Endothelial cell of umbilical vein (primary cell): ENCODE data around the gene SPRY4. TPM values are rescaled to one million over a fixed set of nuclear protein-coding genes. Genes with fewer than 3 reads are reported as not detected.

Experiments
- BruUV-seq: library from RNA; stranded (reverse); fragments of 400-500 nt; replicated peaks from 2 replicates; lab custom pipeline; 2021; lab: Mats Ljungman, UMichigan
- CTCF ChIA-PET: fragments of 300-600, 350-600 bp; sonication (Branson Sonifier 250); formaldehyde crosslinking; loops from one replicate; lab custom pipeline; 2021; ENCODE audit warnings: antibody characterized with exemption, inconsistent platforms; lab: Charles Lee
- POLR2A ChIA-PET: fragments of 300-600, 350-600 bp; sonication (Branson Sonifier 250); formaldehyde crosslinking; loops from one replicate; lab custom pipeline; 2021; ENCODE audit warnings: antibody characterized with exemption, inconsistent platforms; lab: Charles Lee
- DNase-seq: peaks from one replicate; pipeline ENCODE4 v3.0.0-alpha.2; 2011; ENCODE audit warnings: low read depth, low spot score
- FAIRE-seq: peaks from 2 replicates; lab custom pipeline; 2011; peaks lifted over from hg19 to GRCh38; lab: Jason Lieb, UNC
- H2AFZ ChIP-seq: 2 replicates; pipeline ENCODE4 v1.6.0; 2012; ENCODE audit warnings: low read depth, low read length, control low read depth, inconsistent platforms
- H3K27ac ChIP-seq: 2 replicates; pipeline ENCODE4 v1.5.1; 2011; ENCODE audit warnings: low read depth, mild to moderate bottlenecking, control low read depth, low read length, moderate library complexity; ENCODE audit not compliant: insufficient read depth
- H3K27me3 ChIP-seq, 2 experiments: 2 replicates each; pipeline versions ENCODE4 v1.6.0 to v1.6.1; 2011; ENCODE audit warnings: low read length in 2 of 2, mixed read lengths in 1 of 2; ENCODE audit not compliant: control insufficient read depth in 2 of 2, insufficient read depth in 2 of 2
- H3K36me3 ChIP-seq, 2 experiments: 2 replicates in 1 of 2; 3 replicates in 1 of 2; pipeline ENCODE4 v1.5.1; 2011; ENCODE audit warnings: low read length in 2 of 2, mild to moderate bottlenecking in 1 of 2, moderate library complexity in 1 of 2; ENCODE audit not compliant: control insufficient read depth in 2 of 2, insufficient read depth in 2 of 2; ENCODE audit errors: extremely low read depth in 1 of 2
- H3K4me1 ChIP-seq: 3 replicates; pipeline ENCODE4 v1.5.1; 2011; ENCODE audit warnings: mild to moderate bottlenecking, low read length; ENCODE audit not compliant: control insufficient read depth, insufficient read depth; ENCODE audit errors: extremely low read depth
- H3K4me2 ChIP-seq: 2 replicates; pipeline ENCODE4 v1.6.1; 2011; ENCODE audit warnings: low read length, control low read depth, mixed read lengths; ENCODE audit not compliant: insufficient read depth
- H3K4me3 ChIP-seq, 3 experiments: fragments of 200-600 bp in 1 of 3; sonication (generic), shearing (Covaris generic) in 1 of 3; replicated peaks in 1 of 3; 2 replicates each; pipeline ENCODE4 v1.5.1; 2011 to 2016; ENCODE audit warnings: control low read depth in 3 of 3, low read length in 3 of 3, mild to moderate bottlenecking in 2 of 3, inconsistent platforms in 1 of 3, low read depth in 1 of 3, moderate library complexity in 1 of 3; ENCODE audit not compliant: insufficient read depth in 1 of 3
- H3K79me2 ChIP-seq: 2 replicates; pipeline ENCODE4 v1.6.0; 2012; ENCODE audit warnings: low read length, inconsistent platforms; ENCODE audit not compliant: control insufficient read depth, insufficient read depth
- H3K9ac ChIP-seq: replicated peaks from 2 replicates; pipeline ENCODE3; 2011; ENCODE audit warnings: low read length, control low read depth; ENCODE audit not compliant: insufficient read depth; ENCODE audit errors: extremely low read depth
- H3K9me1 ChIP-seq: replicated peaks from 3 replicates; pipeline ENCODE4 v1.6.0; 2011; ENCODE audit warnings: mild to moderate bottlenecking, low read length; ENCODE audit not compliant: control insufficient read depth, insufficient read depth; ENCODE audit errors: extremely low read depth
- H3K9me3 ChIP-seq: replicated peaks from 2 replicates; pipeline ENCODE4 v1.5.1; 2012; ENCODE audit warnings: low read length, inconsistent platforms; ENCODE audit not compliant: control insufficient read depth, insufficient read depth
- H4K20me1 ChIP-seq: replicated peaks from 2 replicates; pipeline ENCODE3; 2011; ENCODE audit warnings: mild to moderate bottlenecking, low read length; ENCODE audit not compliant: control insufficient read depth, insufficient read depth; ENCODE audit errors: extremely low read depth
- CTCF ChIP-seq, 2 donors: IDR thresholded peaks; 1 replicate in 1 of 2; 2 replicates in 1 of 2; pipeline ENCODE4 v1.5.1; 2011; ENCODE audit warnings: low read length in 2 of 2, mild to moderate bottlenecking in 2 of 2, moderate library complexity in 2 of 2, control low read depth in 1 of 2, inconsistent platforms in 1 of 2, low read depth in 1 of 2; ENCODE audit not compliant: insufficient read depth in 1 of 2; ENCODE audit errors: extremely low read depth in 1 of 2
- EZH2 ChIP-seq: IDR thresholded peaks from 2 replicates; pipeline ENCODE4 v1.6.1; 2012; ENCODE audit warnings: borderline replicate concordance, low read depth, mild to moderate bottlenecking, moderate library complexity, low read length, inconsistent platforms; ENCODE audit not compliant: severe bottlenecking
- FOS ChIP-seq: IDR thresholded peaks from 2 replicates; pipeline ENCODE4 v1.6.1; 2011; ENCODE audit warnings: mild to moderate bottlenecking, low read length, moderate library complexity, borderline replicate concordance; ENCODE audit not compliant: insufficient read depth
- GATA2 ChIP-seq: IDR thresholded peaks from 2 replicates; pipeline ENCODE4 v1.7.0; 2011; ENCODE audit warnings: low read depth, mild to moderate bottlenecking, moderate library complexity, mixed read lengths, low read length; ENCODE audit not compliant: insufficient read length, insufficient read depth
- JUN ChIP-seq: IDR thresholded peaks from 2 replicates; pipeline ENCODE4 v1.6.1; 2011; ENCODE audit warnings: borderline replicate concordance, low read depth; ENCODE audit not compliant: insufficient read length, insufficient read depth
- MAX ChIP-seq: IDR thresholded peaks from 2 replicates; pipeline ENCODE4 v1.6.1; 2011; ENCODE audit not compliant: insufficient read depth, insufficient read length
- MYC ChIP-seq: IDR thresholded peaks from one replicate; pipeline ENCODE4 v1.6.1; 2011; ENCODE audit warnings: mild to moderate bottlenecking, low read depth, low read length
- POLR2A ChIP-seq: IDR thresholded peaks from 2 replicates; pipeline ENCODE4 v1.6.1; 2012; ENCODE audit warnings: low read depth, mild to moderate bottlenecking, control low read depth, low read length
- POLR2AphosphoS5 ChIP-seq: IDR thresholded peaks from 2 replicates; pipeline ENCODE4 v1.6.1; 2012; ENCODE audit warnings: low read depth, mild to moderate bottlenecking, control low read depth, low read length, moderate library complexity; ENCODE audit not compliant: insufficient read depth
- dilution Hi-C: fragments of 300-500 bp; cut with MboI; formaldehyde crosslinking; loops from one replicate; pipeline ENCODE4 v1.15.0; 2019; ENCODE audit warnings: low sequenced_read_pairs; ENCODE audit not compliant: extremely low pct_ligation_motif_present
- intact Hi-C: fragments of 100-400 bp; cut with micrococcal nuclease; formaldehyde crosslinking; loops from one replicate; pipeline ENCODE4 v1.10.0; 2022
- polyA plus RNA-seq, 4 experiments: library from polyadenylated mRNA; depleted of rRNA in 3 of 4; stranded (reverse) in 3 of 4; unstranded in 1 of 4; fragments of >200 nt; gene quantifications; 2 replicates each; pipeline versions ENCODE4 v1.2.1 to v1.2.3, GENCODE V29; 2011 to 2012; ENCODE audit warnings: missing spikeins in 1 of 4
- total RNA-seq: library from RNA; stranded (reverse); gene quantifications from 2 replicates; pipeline ENCODE4 v1.2.3, GENCODE V29; 2021

SPRY4 gene
- total and polyA plus RNA-seq, 2 donors (not counting 3 experiments of a cell fraction or from before 2014, with no cell fraction given): 9.3 to 33.9 TPM

GRCh38 chr5:142296914-142297417 is 27.9 kb downstream of the SPRY4 start:
- POLR2A ChIA-PET: interaction anchor here (0.7 to 1.2 kb wide), 4 partner anchors 9 to 181 kb away, joined by 3 to 4 read pairs (median 4); partner anchors contain the start of gene SPRY4
- H3K9ac ChIP-seq: peak overlapping the region; percentile 79
- dilution Hi-C loops (no loop called here), intact Hi-C loops (loop anchor here (1.0 to 2.0 kb wide), 14 partner anchors 10 to 616 kb away; no protein-coding TSS in a partner anchor)
- H3K9me1 ChIP-seq: no peaks in the 10 kb centered on the region
- H4K20me1 ChIP-seq: no peaks in the 10 kb centered on the region
- no peaks in the 10 kb centered on the region for H3K9me3 ChIP-seq
- no peak overlapping the region for H3K4me3 ChIP-seq
- H3K4me2 ChIP-seq: peak overlapping the region; percentile 61
- no peaks in the 10 kb centered on the region for H3K36me3 ChIP-seq
- H3K27me3 ChIP-seq: no peaks in the 10 kb centered on the region
- CTCF ChIA-PET: interaction anchor here (0.8 to 2.1 kb wide), 17 partner anchors 10 to 286 kb away, joined by 3 to 11 read pairs (median 4); partner anchors contain the start of gene SPRY4
- H3K4me1 ChIP-seq: peaks cover 41% of the 10 kb centered on the region
- peak; percentile 98 for FAIRE-seq
- H3K27ac ChIP-seq: peak overlapping the region; percentile 99
- no TSS peak for BruUV-seq
- H2AFZ ChIP-seq: no peak overlapping the region
- DNase-seq: peak; percentile 98
- TF ChIP-seq EZH2 (no peak), JUN (peak; percentile 74), CTCF (IDR thresholded peaks at IDR 0.05; ENCODE audit: extremely low read depth in 1 of 2, insufficient read depth in 1 of 2, low read depth in 1 of 2, low read length in 2 of 2) (no peak), POLR2A (no peak), POLR2AphosphoS5 (peak; percentile 72), FOS (peak; percentile 52), MAX (no peak), GATA2 (no peak), MYC (no peak)
- peaks cover 2% of the 10 kb centered on the region for H3K79me2 ChIP-seq
